ENCODE results near the gene LCN10. TPM values are rescaled to one million over a fixed set of nuclear protein-coding genes. Genes with fewer than 3 reads are reported as not detected.

Gene LCN10
- total RNA-seq, 1 experiment from 2014 or later, result not detected

- ATAC-seq, result no peak
- Histone ChIP-seq H3K4me3 (ENCODE audit: low read depth in 2 of 2, low read length in 2 of 2) (no peak overlapping the region), H3K27ac (ENCODE audit: low read length) (no peak overlapping the region), H3K9me3 (ENCODE audit: control insufficient read depth, insufficient read depth, low read depth, low read length) (no peaks in the 10 kb centered on the region), H3K4me1 (ENCODE audit: control insufficient read depth, insufficient read depth, low read length) (no peaks in the 10 kb centered on the region; the same call in 1 of the 2 replicates), H3K27me3 (ENCODE audit: control insufficient read depth, insufficient read depth, low read length) (no peaks in the 10 kb centered on the region), H3K36me3 (ENCODE audit: control insufficient read depth, insufficient read depth, low read length) (no peaks in the 10 kb centered on the region)
- intact Hi-C loops (cut with micrococcal nuclease; ENCODE audit: unreplicated experiment) (no loop called here), in situ Hi-C loops (cut with HindIII; ENCODE audit: low pct_unique_long_range_greater_than_20kb, low sequenced_read_pairs) (no loop called here)
- DNase-seq (ENCODE audit: low read depth, low spot score), result no peak
- ChIA-PET CTCF (no interaction called here), POLR2A (no interaction called here)
- TF ChIP-seq TCF7L2 (IDR thresholded peaks at IDR 0.05; ENCODE audit: low read depth, low read length) (no peak), CTCF (IDR thresholded peaks at IDR 0.05) (peak; percentile 72)
- no TSS peak for BruUV-seq (replicated peaks)
These were observed 41.7 kb upstream of the LCN10 start for GRCh38 chr9:136784249-136784996.

- Histone ChIP-seq H3K9me3 (ENCODE audit: control insufficient read depth, insufficient read depth, low read depth, low read length) (no peaks in the 10 kb centered on the region), H3K4me1 (ENCODE audit: control insufficient read depth, insufficient read depth, low read length) (no peaks in the 10 kb centered on the region), H3K36me3 (ENCODE audit: control insufficient read depth, insufficient read depth, low read length) (no peaks in the 10 kb centered on the region), H3K4me3 (ENCODE audit: low read depth in 2 of 2, low read length in 2 of 2) (no peak overlapping the region), H3K27ac (ENCODE audit: low read length) (no peak overlapping the region), H3K27me3 (ENCODE audit: control insufficient read depth, insufficient read depth, low read length) (no peaks in the 10 kb centered on the region)
- intact Hi-C loops (cut with micrococcal nuclease; ENCODE audit: unreplicated experiment), result no loop called here
- ChIA-PET POLR2A (no interaction called here), CTCF (interaction anchor here (0.6 kb wide), 1 partner anchor 100 kb away, joined by 3 read pairs; no protein-coding TSS in a partner anchor)
- ATAC-seq, result no peak
- no TSS peak for BruUV-seq (replicated peaks)
- in situ Hi-C loops (cut with HindIII; ENCODE audit: low pct_unique_long_range_greater_than_20kb, low sequenced_read_pairs), result no loop called here
- DNase-seq (ENCODE audit: low read depth, low spot score), result no peak
- TF ChIP-seq SIN3A (IDR thresholded peaks at IDR 0.05; ENCODE audit: borderline replicate concordance, insufficient read depth, low read depth, low read length), result no peak
- TF ChIP-seq POLR2AphosphoS5 (IDR thresholded peaks at IDR 0.05; ENCODE audit: low read depth, low read length), result no peak
- no peak for TF ChIP-seq REST (IDR thresholded peaks at IDR 0.05; ENCODE audit: insufficient read depth in 1 of 2, low read depth in 2 of 2, low read length in 1 of 2)
- no peak for TF ChIP-seq CTCF (IDR thresholded peaks at IDR 0.05)
- TF ChIP-seq TCF7L2 (IDR thresholded peaks at IDR 0.05; ENCODE audit: low read depth, low read length), result no peak
These were observed 39.7 kb upstream of the LCN10 start for GRCh38 chr9:136782452-136782851.
